Activated effector memory CD4-positive, alpha-beta T cell treated with anti-CD3 and anti-CD28 coated beads, Interleukin-2, amount 50 U/mL, for 16 hours (primary cell): ENCODE measurements around the gene RASL12.
A peak's percentile ranks its signal among the peaks of the same experiment; 100 is the strongest.
"Not testable (repeated sequence)": the region's sequence is repeated elsewhere in the genome, so short reads cannot be mapped to it uniquely, and the experiment has no call there.

Experiments used
- DNase-seq: peaks from one replicate; pipeline ENCODE4 v3.0.0-alpha.2; 2020

RASL12 gene

GRCh38 chr15:65055201-65055870 is 12.5 kb downstream of the RASL12 start:
- no peak for DNase-seq

GRCh38 chr15:65054333-65055200 is 13.2 kb downstream of the RASL12 start:
- DNase-seq = peak; percentile 77

GRCh38 chr15:65052956-65053355 is 14.8 kb downstream of the RASL12 start:
- no peak for DNase-seq

- peak; percentile 41 for DNase-seq
Measured at GRCh38 chr15:65051266-65051665, 16.5 kb downstream of the RASL12 start.

GRCh38 chr15:65050270-65050669 is 17.5 kb downstream of the RASL12 start:
- DNase-seq = no peak

- DNase-seq = peak; percentile 94
Measured at GRCh38 chr15:65049418-65049840, 18.4 kb downstream of the RASL12 start.

- no peak for DNase-seq
Measured at GRCh38 chr15:65048241-65048640, 19.6 kb downstream of the RASL12 start.

- no peak for DNase-seq
Measured at GRCh38 chr15:65044724-65045481, 22.9 kb downstream of the RASL12 start, which contains the start of gene SLC51B. Gene SLC51B, plus strand, starts transcription at chr15:65045387. Its CDS starts 4,618 bp downstream, at chr15:65050005.

- not testable (repeated sequence) for DNase-seq
Measured at GRCh38 chr15:65044218-65044617, 23.6 kb downstream of the RASL12 start.

- no peak for DNase-seq
Measured at GRCh38 chr15:65042776-65043327, 24.9 kb downstream of the RASL12 start.

- no peak for DNase-seq
Measured at GRCh38 chr15:65041787-65042186, 26.0 kb downstream of the RASL12 start.

- DNase-seq = no peak
Measured at GRCh38 chr15:65040461-65040860, 27.3 kb downstream of the RASL12 start.

GRCh38 chr15:65038836-65039235 is 29.0 kb downstream of the RASL12 start:
- no peak for DNase-seq

- no peak for DNase-seq
Measured at GRCh38 chr15:65038428-65038827, 29.4 kb downstream of the RASL12 start.

- DNase-seq = no peak
Measured at GRCh38 chr15:65037309-65037708, 30.5 kb downstream of the RASL12 start.

GRCh38 chr15:65034719-65035118 is 33.1 kb downstream of the RASL12 start:
- no peak for DNase-seq

- no peak for DNase-seq
Measured at GRCh38 chr15:65033659-65034269, 34.0 kb downstream of the RASL12 start.

GRCh38 chr15:65032801-65033537 is 34.8 kb downstream of the RASL12 start:
- DNase-seq = peak; percentile 74

- no peak for DNase-seq
Measured at GRCh38 chr15:65029736-65030208, 38.0 kb downstream of the RASL12 start.

- peak; percentile 98 for DNase-seq
Measured at GRCh38 chr15:65028921-65029735, 38.7 kb downstream of the RASL12 start, which contains the start of gene MTFMT. Gene MTFMT, minus strand, starts transcription at chr15:65029639. Its CDS starts 26 bp downstream, at chr15:65029613.

- DNase-seq = no peak
Measured at GRCh38 chr15:65028338-65028737, 39.5 kb downstream of the RASL12 start.
